ENCODE data around the gene CNTNAP4.

DNA sequence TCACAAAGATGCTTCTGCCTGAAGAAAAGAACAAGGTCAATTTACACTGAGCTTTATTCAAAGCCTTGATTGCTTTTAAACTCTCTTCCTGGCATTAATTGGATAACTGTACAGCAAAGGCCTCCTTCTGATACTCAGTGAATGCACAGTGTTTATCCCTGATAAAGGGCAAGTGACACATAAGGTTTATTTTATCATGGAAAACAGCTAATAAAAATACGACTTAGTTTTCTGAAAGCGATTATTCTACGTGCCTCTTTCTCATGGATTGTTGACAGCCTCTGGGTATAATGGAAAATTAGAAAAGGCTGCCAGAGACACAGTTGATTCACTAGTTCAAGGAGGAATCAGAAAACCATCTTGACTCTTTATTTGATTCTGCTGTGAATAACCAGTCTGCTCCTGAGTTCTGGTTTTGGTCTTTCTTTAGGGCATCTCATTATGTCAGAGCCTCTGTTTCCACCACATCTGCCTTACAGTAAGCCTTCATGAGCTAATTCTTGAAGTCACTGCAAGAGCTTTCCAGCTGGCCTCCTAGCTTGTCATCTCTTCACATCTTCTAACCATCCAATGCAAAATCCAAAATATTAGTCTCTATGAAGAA is 212.9 kb downstream of the CNTNAP4 start:
- no peak for TF ChIP-seq ELF1 (IDR thresholded peaks at IDR 0.05)
- TF ChIP-seq CTCF (IDR thresholded peaks at IDR 0.05): no peak
- TF ChIP-seq NFIC (IDR thresholded peaks at IDR 0.05; ENCODE audit: borderline replicate concordance): no peak
- TF ChIP-seq JUND (IDR thresholded peaks at IDR 0.05): no peak
- TF ChIP-seq EZH2phosphoT487 (IDR thresholded peaks at IDR 0.05; ENCODE audit: borderline replicate concordance, low read depth): no peak

Data from SK-N-SH (cell line).